ENCODE results near the gene ADGRE3.
"Not testable (repeated sequence)": the region's sequence is repeated elsewhere in the genome, so short reads cannot be mapped to it uniquely, and the experiment has no call there.

The ADGRE3 gene

DNA sequence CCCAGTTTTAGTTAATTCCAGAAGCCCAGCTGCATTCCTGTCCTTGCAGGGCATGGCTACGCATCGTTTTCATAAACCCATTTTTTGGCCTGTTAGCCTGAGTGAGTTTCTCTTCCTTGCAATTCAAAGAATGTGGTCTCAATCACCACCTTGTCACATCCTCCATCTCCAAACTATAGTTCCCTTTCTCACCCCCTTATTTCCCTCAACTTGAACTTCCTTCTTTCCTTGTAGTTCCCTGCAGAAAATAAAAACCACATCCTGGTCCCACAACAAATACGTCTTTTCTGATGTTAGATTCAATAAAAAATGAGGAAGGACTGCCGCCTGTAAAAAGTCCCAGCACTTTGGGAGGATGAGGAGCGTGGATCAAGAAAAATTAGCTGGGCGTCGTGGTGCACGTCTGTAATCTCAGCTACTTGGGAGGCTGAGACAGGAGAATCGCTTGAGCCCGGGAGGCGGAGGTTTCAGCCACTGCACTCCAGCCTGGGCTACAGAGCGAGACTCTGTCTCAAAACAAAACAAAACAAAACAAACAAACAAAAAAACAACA, 13.2 kb downstream of the ADGRE3 start:
- no peak for DNase-seq

- DNase-seq = no peak
Measured at GRCh38 chr19:14659874-14660489, 14.7 kb downstream of the ADGRE3 start.

GRCh38 chr19:14655726-14656125, 18.9 kb downstream of the ADGRE3 start:
- no peak for DNase-seq

DNA sequence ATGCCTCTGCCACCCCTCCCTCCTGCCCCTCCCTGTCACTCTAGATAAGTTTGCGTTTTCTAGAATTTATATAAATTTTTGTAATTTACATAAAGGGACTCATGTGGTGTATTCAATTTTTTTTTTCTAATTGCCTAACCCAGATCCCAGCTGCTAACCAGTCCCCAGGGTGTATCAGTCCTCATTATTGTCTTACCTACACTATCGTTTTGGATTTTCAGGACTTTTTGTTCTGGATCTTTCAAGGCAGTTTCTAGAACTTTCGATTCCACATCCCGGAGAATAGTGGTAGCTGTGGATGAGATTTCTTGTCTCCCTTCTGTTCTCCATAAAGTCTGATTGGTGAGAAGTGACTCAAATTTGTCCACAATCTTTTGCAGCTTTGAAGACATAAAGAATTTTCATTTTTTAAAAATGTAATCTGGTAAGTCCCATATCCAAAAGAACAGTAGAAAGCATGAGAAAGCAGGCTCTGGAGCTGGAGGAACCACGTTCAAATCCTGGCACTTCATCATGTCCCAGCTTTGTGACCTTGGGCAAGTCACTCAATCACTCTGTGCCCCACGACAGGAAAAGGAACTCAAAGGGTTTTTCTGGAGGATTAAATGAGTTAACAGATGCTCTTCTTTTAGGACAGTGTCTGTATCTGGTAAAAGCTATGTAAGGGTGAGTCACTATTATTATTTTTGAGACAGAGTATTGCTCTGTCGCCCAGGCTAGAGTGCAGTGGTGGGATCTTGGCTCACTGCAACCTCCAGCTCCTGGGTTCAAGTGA, 19.7 kb downstream of the ADGRE3 start:
- DNase-seq = no peak

DNA sequence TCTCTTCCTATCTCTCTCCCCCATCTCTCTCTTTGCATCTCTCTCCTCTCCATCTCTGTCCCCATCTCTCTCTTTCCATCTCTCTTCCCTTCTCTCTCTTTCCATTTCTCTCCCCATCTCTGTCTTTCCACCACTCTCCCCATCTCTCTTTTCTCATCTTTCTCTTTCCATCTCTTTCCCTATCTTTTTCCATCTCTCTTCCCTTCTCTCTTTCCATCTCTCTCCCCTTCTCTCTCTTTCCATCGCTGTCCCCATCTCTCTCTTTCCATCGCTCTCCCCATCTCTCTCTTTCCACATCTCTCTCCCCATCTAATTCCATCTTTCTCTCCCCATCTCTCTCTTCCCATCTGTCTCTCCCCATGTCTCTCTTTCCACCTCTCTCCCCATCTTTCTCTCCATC, 24.5 kb downstream of the ADGRE3 start:
- no peak for DNase-seq

- DNase-seq = no peak
Measured at GRCh38 chr19:14649020-14649419, 25.6 kb downstream of the ADGRE3 start.

DNA sequence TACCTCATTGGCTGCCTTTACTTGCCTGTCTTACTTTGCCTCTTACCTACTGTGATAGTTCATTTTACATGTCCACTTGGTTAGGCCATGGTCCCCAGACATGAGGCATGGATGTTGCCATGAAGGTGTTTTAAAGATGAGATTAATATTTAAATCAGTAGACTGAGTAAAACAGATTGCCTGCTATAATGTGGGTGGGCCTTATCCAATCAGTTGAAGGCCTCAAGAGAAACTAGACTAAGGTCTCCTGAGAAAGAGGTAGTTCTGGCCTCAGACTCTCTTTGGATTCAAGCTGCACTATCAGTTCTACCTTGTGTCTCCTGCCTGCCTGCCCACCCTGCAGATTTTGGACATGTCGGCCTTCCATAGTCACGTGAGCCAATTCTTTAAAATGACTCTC, 26.1 kb downstream of the ADGRE3 start:
- DNase-seq = no peak

GRCh38 chr19:14639536-14640277, 34.9 kb downstream of the ADGRE3 start:
- no peak for DNase-seq

- DNase-seq = peak; percentile 34
Measured at GRCh38 chr19:14632286-14632685, 42.4 kb downstream of the ADGRE3 start.

- DNase-seq = no peak
Measured at GRCh38 chr19:14629557-14629956, 45.1 kb downstream of the ADGRE3 start.

- DNase-seq = not testable (repeated sequence)
Measured at GRCh38 chr19:14624491-14624890, 50.2 kb downstream of the ADGRE3 start.

DNA sequence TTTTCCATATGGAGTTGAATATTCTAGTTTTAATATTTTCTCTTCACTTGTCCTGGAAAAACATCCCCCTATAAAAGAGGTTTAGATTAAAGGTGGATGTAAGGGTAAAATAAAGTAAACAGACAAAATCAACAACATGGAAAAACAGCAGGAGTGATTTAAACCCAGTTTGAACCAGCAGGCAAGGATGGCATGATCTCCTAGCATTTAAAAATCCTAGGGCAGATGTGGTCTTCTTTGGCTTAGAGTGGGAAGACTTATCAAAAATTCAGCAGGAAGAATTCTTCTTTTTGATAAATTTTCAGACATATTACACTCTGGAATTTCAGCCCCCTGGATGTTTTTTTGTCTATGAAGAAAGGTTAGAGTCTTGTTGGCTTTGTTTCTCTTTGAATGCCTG, 55.2 kb downstream of the ADGRE3 start:
- DNase-seq = no peak

- DNase-seq = no peak
Measured at GRCh38 chr19:14616407-14616806, 58.2 kb downstream of the ADGRE3 start.

- DNase-seq = no peak
Measured at GRCh38 chr19:14615623-14616022, 59.0 kb downstream of the ADGRE3 start.

DNA sequence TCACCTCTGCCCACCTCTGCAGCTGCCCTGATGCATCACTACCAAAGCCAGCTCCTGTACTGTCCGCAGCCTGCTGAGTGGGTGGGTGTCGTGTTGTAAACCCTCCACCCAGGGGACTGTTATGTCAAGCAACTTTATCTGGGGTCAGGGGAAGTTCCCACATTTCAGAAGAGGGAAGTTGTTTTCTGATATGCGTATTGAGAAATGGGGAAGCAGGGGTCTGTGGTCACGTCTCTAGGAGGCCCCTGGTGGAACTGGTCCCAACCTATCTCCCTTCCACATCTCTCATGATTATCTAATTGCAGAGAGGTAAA, 60.6 kb downstream of the ADGRE3 start:
- no peak for DNase-seq

DNA sequence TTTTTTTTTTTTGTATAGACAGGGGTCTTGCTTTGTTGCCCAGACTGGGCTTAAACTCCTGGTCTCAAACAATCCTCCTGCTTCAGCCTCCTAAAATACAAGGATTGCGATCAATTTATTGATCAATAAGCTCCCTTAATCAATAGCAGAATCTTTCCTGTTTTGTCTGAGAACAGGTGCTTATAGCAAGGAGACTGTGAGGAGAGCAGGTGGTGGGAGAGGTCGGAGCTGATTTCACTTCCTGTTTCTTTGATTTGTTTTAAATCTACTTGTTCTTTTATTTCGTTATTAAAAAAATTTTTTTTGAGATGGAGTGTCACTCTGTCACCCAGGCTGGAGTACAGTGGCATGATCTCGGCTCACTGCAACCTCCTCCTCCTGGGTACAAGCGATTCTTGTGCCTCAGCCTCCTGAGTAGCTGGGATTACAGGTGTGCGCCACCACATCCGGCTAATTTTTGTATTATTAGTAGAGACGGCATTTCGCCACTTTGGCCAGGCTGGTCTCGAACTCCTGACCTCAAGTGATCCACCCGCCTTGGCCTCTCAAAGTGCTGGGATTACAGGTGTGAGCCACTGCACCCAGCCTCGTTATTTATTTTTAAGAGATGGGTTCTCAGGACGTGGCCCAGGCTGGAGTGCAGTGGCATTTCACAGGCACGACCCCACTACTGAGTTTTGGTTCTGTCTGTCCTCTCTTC, 61.1 kb downstream of the ADGRE3 start:
- not testable (repeated sequence) for DNase-seq

DNA sequence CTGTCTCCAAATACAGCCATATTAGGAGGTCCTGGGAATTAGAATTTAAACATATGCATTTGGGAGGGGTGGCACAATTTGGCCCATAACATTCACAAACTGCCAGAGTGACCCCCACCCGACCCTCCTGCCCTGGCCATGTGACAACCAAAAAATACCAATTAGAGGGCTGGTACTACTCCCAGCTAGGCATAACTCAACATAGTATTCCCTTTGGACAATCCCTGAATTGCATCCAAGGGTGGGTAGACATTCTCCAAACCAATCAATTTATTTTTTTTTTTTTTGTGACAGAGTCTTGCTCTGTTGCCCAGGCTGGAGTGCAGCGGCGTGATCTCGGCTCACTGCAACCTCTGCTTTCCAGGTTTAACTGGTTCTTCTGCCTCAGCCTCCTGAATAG, 62.0 kb downstream of the ADGRE3 start:
- DNase-seq = no peak

GRCh38 chr19:14612242-14612641, 62.4 kb downstream of the ADGRE3 start:
- not testable (repeated sequence) for DNase-seq

GRCh38 chr19:14611051-14611450, 63.6 kb downstream of the ADGRE3 start:
- no peak for DNase-seq

GRCh38 chr19:14606627-14607026, 68.0 kb downstream of the ADGRE3 start:
- DNase-seq = no peak

DNA sequence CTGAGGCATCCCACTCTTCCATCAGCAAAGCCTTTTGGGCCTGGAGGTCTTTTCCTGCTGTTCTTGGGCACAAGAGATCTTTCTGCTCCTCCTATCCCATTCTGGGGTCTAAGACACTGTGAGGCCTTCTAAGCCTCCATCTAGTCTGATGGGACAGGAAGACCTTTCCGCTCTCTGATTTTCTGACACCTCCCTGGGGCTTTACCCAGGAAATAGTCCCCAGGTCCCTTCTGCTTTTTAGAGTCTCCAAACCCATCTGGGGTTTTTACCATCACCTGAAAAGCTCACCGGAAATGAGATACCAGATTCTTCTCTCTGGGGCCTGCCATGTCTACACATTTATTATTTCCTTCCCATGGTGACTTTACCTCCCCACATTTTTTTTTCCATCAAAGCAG, 70.7 kb downstream of the ADGRE3 start:
- no peak for DNase-seq

DNA sequence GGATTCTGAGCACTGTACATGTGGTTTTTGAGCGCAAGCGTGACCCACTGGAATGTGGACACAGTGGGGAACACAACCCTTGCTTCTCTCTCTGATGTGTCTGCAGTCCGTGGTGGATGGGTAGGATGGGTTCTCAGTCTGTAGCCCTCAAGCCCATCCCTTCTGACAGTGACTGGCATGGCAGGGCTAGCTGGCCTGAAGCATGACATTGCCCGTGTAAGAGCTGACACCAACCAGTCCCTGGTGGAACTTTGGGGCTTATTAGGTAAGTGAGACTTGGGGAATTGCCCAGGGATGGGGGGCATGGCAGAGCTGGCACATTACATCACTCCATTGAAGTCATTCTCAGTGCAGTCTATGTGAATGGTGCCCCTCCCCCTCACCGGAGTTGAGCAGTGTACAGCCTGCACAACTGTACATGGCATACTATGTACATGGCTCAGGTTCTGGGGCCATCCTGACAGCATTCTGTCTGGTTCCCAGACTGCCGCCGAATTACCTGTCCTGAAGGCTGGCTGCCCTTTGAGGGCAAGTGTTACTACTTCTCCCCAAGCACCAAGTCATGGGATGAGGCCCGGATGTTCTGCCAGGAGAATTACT, 75.0 kb downstream of the ADGRE3 start:
- no peak for DNase-seq

DNA sequence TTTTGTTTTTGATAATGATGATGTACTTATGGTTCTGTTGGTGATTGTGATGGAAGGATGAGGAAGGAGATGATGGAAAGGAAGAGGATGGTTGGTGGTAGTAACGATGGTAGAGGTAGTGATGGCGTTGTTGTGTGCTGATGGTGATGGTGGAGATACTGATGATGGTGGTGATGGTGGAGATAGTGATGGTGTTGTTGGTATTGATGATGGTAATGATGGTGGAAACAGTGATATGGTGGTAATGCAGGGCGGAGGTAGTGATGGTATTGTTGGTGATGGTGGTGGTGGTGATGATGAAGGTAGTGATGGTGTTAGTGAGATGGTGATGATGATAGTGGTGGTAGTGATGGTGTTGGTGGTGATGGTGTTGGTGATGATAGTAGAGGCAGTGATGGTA, 79.1 kb downstream of the ADGRE3 start:
- no peak for DNase-seq

Data from activated CD4-positive, alpha-beta T cell treated with anti-CD3 and anti-CD28 coated beads, Interleukin-2, amount 50 U/mL, for 16 hours (primary cell).